Left ventricle myocardium inferior (tissue), 1 donor: Measurements from ENCODE around the gene KRT20. TPM values are rescaled to one million over a fixed set of nuclear protein-coding genes. Genes with fewer than 3 reads are reported as not detected.

ENCODE experiments used
- DNase-seq: peaks from one replicate; pipeline ENCODE4 v3.0.0-alpha.2; 2020
- H3K27ac ChIP-seq: fragments of 200-600 bp; replicated peaks from 2 replicates; pipeline ENCODE4 v1.8.0; 2021
- H3K27me3 ChIP-seq: fragments of 200-600 bp; 2 replicates; pipeline ENCODE4 v1.8.0; 2021; ENCODE audit warnings: low read depth
- H3K36me3 ChIP-seq: fragments of 200-600 bp; 2 replicates; pipeline ENCODE4 v1.8.0; 2021
- H3K4me1 ChIP-seq: fragments of 200-600 bp; 2 replicates; pipeline ENCODE4 v1.8.0; 2021
- H3K4me3 ChIP-seq: fragments of 200-600 bp; 2 replicates; pipeline ENCODE4 v1.8.0; 2021; ENCODE audit warnings: mild to moderate bottlenecking, moderate library complexity
- H3K9me3 ChIP-seq: fragments of 200-600 bp; replicated peaks from 2 replicates; pipeline ENCODE4 v1.8.0; 2021
- CTCF ChIP-seq: fragments of 200-600 bp; IDR thresholded peaks from 2 replicates; pipeline ENCODE4 v1.8.0; 2021; ENCODE audit warnings: antibody characterized with exemption, mild to moderate bottlenecking, borderline replicate concordance
- intact Hi-C: fragments of 100-400 bp; cut with micrococcal nuclease; formaldehyde crosslinking; loops from one replicate; pipeline ENCODE4 v1.11.0; 2022
- long read RNA-seq: library from polyadenylated mRNA; unstranded; transcript quantifications from one replicate; pipeline ENCODE4 v2.0.0, GENCODE V29; 2021
- total RNA-seq: library from RNA; stranded (reverse); fragmentation: NEBNext Ultra II Directional; extraction: Animal tissue kit (Norgen Biotek cat#: 25700); gene quantifications from one replicate; pipeline ENCODE4 v1.2.1, GENCODE V29; 2021
- donor health status: DM: no; HTN: yes; CAD: no; lungs with severe emphysema.

Gene KRT20, protein sequence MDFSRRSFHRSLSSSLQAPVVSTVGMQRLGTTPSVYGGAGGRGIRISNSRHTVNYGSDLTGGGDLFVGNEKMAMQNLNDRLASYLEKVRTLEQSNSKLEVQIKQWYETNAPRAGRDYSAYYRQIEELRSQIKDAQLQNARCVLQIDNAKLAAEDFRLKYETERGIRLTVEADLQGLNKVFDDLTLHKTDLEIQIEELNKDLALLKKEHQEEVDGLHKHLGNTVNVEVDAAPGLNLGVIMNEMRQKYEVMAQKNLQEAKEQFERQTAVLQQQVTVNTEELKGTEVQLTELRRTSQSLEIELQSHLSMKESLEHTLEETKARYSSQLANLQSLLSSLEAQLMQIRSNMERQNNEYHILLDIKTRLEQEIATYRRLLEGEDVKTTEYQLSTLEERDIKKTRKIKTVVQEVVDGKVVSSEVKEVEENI
- not detected for total RNA-seq
- long read RNA-seq, result 0 reads

DNA sequence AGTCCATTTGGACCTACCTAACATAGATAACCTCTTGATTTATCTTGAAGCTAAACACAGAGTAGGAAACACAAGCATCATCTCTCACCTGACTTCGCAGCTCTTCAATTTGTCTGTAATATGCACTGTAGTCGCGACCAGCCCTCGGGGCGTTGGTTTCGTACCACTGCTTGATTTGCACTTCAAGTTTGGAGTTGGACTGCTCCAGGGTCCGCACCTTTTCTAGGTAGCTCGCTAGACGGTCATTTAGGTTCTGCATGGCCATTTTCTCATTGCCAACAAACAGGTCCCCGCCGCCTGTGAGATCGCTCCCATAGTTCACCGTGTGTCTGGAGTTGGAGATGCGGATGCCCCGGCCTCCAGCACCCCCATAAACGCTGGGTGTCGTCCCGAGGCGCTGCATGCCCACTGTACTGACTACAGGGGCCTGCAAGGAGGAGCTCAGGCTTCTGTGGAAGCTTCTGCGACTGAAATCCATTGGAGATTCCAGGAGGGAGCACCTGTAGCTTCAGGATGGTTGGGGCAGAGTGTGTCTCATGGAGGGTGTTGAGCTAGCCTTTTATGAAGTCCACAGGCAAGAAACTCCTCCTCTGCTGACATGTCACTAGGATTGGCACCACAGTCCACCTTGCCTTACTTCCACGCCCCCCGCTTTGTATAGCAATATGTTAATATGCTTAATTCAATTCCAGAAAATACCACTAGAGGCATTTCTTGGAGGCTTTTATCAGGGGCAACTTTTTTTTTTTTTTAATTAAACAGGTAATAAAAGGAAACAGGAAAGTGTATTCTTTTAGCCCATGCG, at the start of gene KRT20:
KRT20 (minus strand) TSS at position 535 of the 805 bp plus-strand sequence; CDS start at position 478, 57 bp downstream.
- H3K9me3 ChIP-seq, result no peaks in the 10 kb centered on the region
- no peak for DNase-seq
- intact Hi-C loops, result no loop called here
- no peaks in the 10 kb centered on the region for H3K36me3 ChIP-seq
- no peak for TF ChIP-seq CTCF
- H3K27ac ChIP-seq, result no peak within 1 kb of the TSS
- H3K4me1 ChIP-seq, result no peaks in the 10 kb centered on the region
- peaks cover 36% of the 10 kb centered on the region for H3K27me3 ChIP-seq
- no peak within 1 kb of the TSS for H3K4me3 ChIP-seq

GRCh38 chr17:40932608-40933007, 47.6 kb upstream of the KRT20 start:
- intact Hi-C loops, result no loop called here
- H3K27me3 ChIP-seq, result peaks cover 54% of the 10 kb centered on the region
- no peaks in the 10 kb centered on the region for H3K9me3 ChIP-seq
- H3K4me1 ChIP-seq, result no peaks in the 10 kb centered on the region
- DNase-seq, result no peak
- no peak overlapping the region for H3K4me3 ChIP-seq
- H3K27ac ChIP-seq, result no peak overlapping the region
- no peak for TF ChIP-seq CTCF
- no peaks in the 10 kb centered on the region for H3K36me3 ChIP-seq

- H3K4me3 ChIP-seq, result no peak overlapping the region
- intact Hi-C loops, result no loop called here
- no peaks in the 10 kb centered on the region for H3K4me1 ChIP-seq
- no peak overlapping the region for H3K27ac ChIP-seq
- H3K36me3 ChIP-seq, result no peaks in the 10 kb centered on the region
- peaks cover 56% of the 10 kb centered on the region for H3K27me3 ChIP-seq
- DNase-seq, result no peak
- no peaks in the 10 kb centered on the region for H3K9me3 ChIP-seq
- TF ChIP-seq CTCF, result no peak
Observed at GRCh38 chr17:40931311-40931710, 46.3 kb upstream of the KRT20 start.

GRCh38 chr17:40926341-40926740, 41.3 kb upstream of the KRT20 start:
- Histone ChIP-seq H3K36me3 (no peaks in the 10 kb centered on the region), H3K4me1 (no peaks in the 10 kb centered on the region), H3K9me3 (no peaks in the 10 kb centered on the region), H3K27me3 (peaks cover 48% of the 10 kb centered on the region), H3K27ac (no peak overlapping the region), H3K4me3 (no peak overlapping the region)
- intact Hi-C loops, result no loop called here
- no peak for DNase-seq
- no peak for TF ChIP-seq CTCF

DNA sequence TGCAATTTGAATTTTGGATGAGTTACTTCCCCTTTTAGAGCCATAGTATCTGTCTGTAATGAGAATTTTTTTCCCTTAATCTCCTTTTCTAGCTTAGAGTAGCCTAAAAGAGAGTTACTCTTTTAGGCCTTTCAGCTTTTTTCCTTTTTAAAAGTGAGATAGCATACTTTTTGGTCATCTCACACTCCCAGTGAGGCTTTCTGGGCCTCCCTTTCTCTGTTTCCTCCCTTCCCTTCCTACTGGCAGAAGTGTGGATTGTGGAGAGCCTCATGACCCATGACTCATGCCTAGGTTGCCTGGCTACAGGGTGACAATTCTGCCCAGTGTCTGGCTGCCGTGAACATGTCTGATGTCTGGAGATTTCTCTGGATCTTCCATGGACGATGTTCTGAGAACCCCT, 37.2 kb upstream of the KRT20 start:
- no peaks in the 10 kb centered on the region for H3K36me3 ChIP-seq
- no peaks in the 10 kb centered on the region for H3K4me1 ChIP-seq
- H3K4me3 ChIP-seq, result no peak overlapping the region
- no peak overlapping the region for H3K27ac ChIP-seq
- DNase-seq, result no peak
- no peaks in the 10 kb centered on the region for H3K9me3 ChIP-seq
- H3K27me3 ChIP-seq, result peaks cover 37% of the 10 kb centered on the region
- TF ChIP-seq CTCF, result no peak
- intact Hi-C loops, result no loop called here
